Upper lobe of left lung (tissue), 4 donors: Measurements from ENCODE around the gene RB1.

ENCODE experiments used
- CTCF ChIP-seq, 6 experiments: fragments of 450-650 bp in 4 of 6; fragments of 200-600 bp in 2 of 6; sonication (generic) in 2 of 6; IDR thresholded peaks; one replicate each; pipeline ENCODE4 v1.5.1; 2016 to 2019; ENCODE audit warnings: antibody characterized with exemption in 6 of 6
- EP300 ChIP-seq, 4 donors: sonication (generic); formaldehyde crosslinking; IDR thresholded peaks; one replicate each; pipeline ENCODE4 v1.5.1; 2017; ENCODE audit warnings: antibody characterized with exemption in 4 of 4, control low read depth in 2 of 4
- POLR2A ChIP-seq, 4 donors: fragments of 450-650 bp; IDR thresholded peaks; one replicate each; pipeline ENCODE4 v1.5.1; 2016 to 2017; ENCODE audit warnings: antibody characterized with exemption in 4 of 4, mild to moderate bottlenecking in 2 of 4
- POLR2AphosphoS5 ChIP-seq, 2 donors: sonication (generic); formaldehyde crosslinking; IDR thresholded peaks; one replicate each; pipeline ENCODE4 v1.5.1; 2017; ENCODE audit warnings: antibody characterized with exemption in 2 of 2

GRCh38 chr13:48502601-48503319, 199.2 kb downstream of the RB1 start:
- TF ChIP-seq CTCF (IDR thresholded peaks at IDR 0.05) (no peak), POLR2A (IDR thresholded peaks at IDR 0.05) (no peak), EP300 (IDR thresholded peaks at IDR 0.05) (no peak), POLR2AphosphoS5 (IDR thresholded peaks at IDR 0.05) (no peak)
